Stimulated activated naive CD8-positive, alpha-beta T cell treated with anti-CD3 and anti-CD28 coated beads, Interleukin-15, Interleukin-2, amounts not matched to agents 100 ng/mL and 50 ng/mL, for 24 hours (primary cell): ENCODE measurements around the gene PCDH17.

ENCODE experiments used
- H3K27ac Mint-ChIP-seq: one replicate; pipeline ENCODE4 v1.8.0; 2021; ENCODE audit warnings: mild to moderate bottlenecking, mixed read lengths
- H3K27me3 Mint-ChIP-seq: one replicate; pipeline ENCODE4 v1.8.0; 2021; ENCODE audit warnings: mixed read lengths
- H3K36me3 Mint-ChIP-seq: one replicate; pipeline ENCODE4 v1.8.0; 2021; ENCODE audit warnings: low read depth, mixed read lengths
- H3K4me1 Mint-ChIP-seq: one replicate; pipeline ENCODE4 v1.8.0; 2021; ENCODE audit warnings: low read depth, mixed read lengths
- H3K4me3 Mint-ChIP-seq: one replicate; pipeline ENCODE4 v1.8.0; 2021; ENCODE audit warnings: mild to moderate bottlenecking, mixed read lengths
- H3K9me3 Mint-ChIP-seq: one replicate; pipeline ENCODE4 v1.8.0; 2021; ENCODE audit warnings: mixed read lengths

The PCDH17 gene

GRCh38 chr13:57740719-57741118 is 109.2 kb downstream of the PCDH17 start:
- no peaks in the 10 kb centered on the region for H3K4me1 Mint-ChIP-seq
- no peaks in the 10 kb centered on the region for H3K36me3 Mint-ChIP-seq
- H3K9me3 Mint-ChIP-seq = peaks cover 5% of the 10 kb centered on the region
- H3K27ac Mint-ChIP-seq = no peak overlapping the region
- H3K27me3 Mint-ChIP-seq = no peaks in the 10 kb centered on the region
- no peak overlapping the region for H3K4me3 Mint-ChIP-seq

GRCh38 chr13:57748096-57748495 is 116.6 kb downstream of the PCDH17 start:
- no peak overlapping the region for H3K4me3 Mint-ChIP-seq
- peaks cover 14% of the 10 kb centered on the region for H3K9me3 Mint-ChIP-seq
- H3K27ac Mint-ChIP-seq = no peak overlapping the region
- no peaks in the 10 kb centered on the region for H3K36me3 Mint-ChIP-seq
- H3K4me1 Mint-ChIP-seq = no peaks in the 10 kb centered on the region
- H3K27me3 Mint-ChIP-seq = no peaks in the 10 kb centered on the region

- Mint-ChIP-seq H3K36me3 (no peaks in the 10 kb centered on the region), H3K4me1 (no peaks in the 10 kb centered on the region), H3K27me3 (no peaks in the 10 kb centered on the region), H3K4me3 (no peak overlapping the region), H3K27ac (no peak overlapping the region), H3K9me3 (peaks cover 5% of the 10 kb centered on the region)
These were observed 129.4 kb downstream of the PCDH17 start for GRCh38 chr13:57760951-57761350.

GRCh38 chr13:57763689-57764088 is 132.1 kb downstream of the PCDH17 start:
- no peaks in the 10 kb centered on the region for H3K27me3 Mint-ChIP-seq
- H3K4me1 Mint-ChIP-seq = no peaks in the 10 kb centered on the region
- no peaks in the 10 kb centered on the region for H3K36me3 Mint-ChIP-seq
- H3K9me3 Mint-ChIP-seq = peaks cover 9% of the 10 kb centered on the region
- no peak overlapping the region for H3K27ac Mint-ChIP-seq
- H3K4me3 Mint-ChIP-seq = no peak overlapping the region
